Nephron progenitor cell (in vitro differentiated cells): ENCODE results near the gene ANKH.

Source experiments
- DNase-seq: peaks from one replicate; pipeline ENCODE4 v3.0.0; 2021
- H3K27ac Mint-ChIP-seq: 2 replicates; pipeline ENCODE4 v1.8.0; 2021; ENCODE audit warnings: mild to moderate bottlenecking, moderate library complexity, mixed read lengths
- H3K27me3 Mint-ChIP-seq: 2 replicates; pipeline ENCODE4 v1.8.0; 2021; ENCODE audit warnings: mild to moderate bottlenecking, low read depth, mixed read lengths; ENCODE audit not compliant: poor library complexity
- H3K36me3 Mint-ChIP-seq: 2 replicates; pipeline ENCODE4 v1.8.0; 2021; ENCODE audit warnings: low read depth, mixed read lengths
- H3K4me1 Mint-ChIP-seq: 2 replicates; pipeline ENCODE4 v1.8.0; 2021; ENCODE audit warnings: mixed read lengths
- H3K4me3 Mint-ChIP-seq: 2 replicates; pipeline ENCODE4 v1.8.0; 2021; ENCODE audit warnings: mild to moderate bottlenecking, moderate library complexity, mixed read lengths
- H3K9me3 Mint-ChIP-seq: 2 replicates; pipeline ENCODE4 v1.8.0; 2021; ENCODE audit warnings: mild to moderate bottlenecking, moderate library complexity, mixed read lengths
- TF ChIP-seq, protein P1 (sequence below): fragments of 200-600 bp; sonication (generic); IDR thresholded peaks from 2 replicates; pipeline ENCODE4 v1.5.0; 2021; ENCODE audit warnings: antibody characterized with exemption

Gene ANKH

DNA sequence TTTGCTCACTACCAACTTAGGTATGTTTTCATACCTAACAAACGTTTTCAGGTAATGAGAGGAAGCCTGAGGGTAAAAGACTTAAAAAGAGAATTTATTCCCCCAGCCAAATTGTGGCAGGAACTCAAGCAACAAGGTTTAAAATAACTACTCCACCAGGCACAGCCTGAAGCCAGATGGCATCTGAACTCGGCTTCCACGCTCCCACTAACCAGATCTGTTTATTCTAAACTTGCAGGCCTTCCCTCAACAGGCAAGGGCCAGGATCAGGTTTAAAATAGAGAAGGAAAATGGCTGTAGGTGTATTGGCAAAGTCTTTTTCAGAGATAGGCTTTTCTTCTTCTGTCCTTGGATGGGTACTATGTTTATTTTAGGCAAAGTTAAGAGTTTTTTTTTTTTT, 117.6 kb downstream of the ANKH start:
- H3K27me3 Mint-ChIP-seq, result peaks cover 16% of the 10 kb centered on the region
- peaks cover 28% of the 10 kb centered on the region for H3K4me1 Mint-ChIP-seq
- TF ChIP-seq, protein P1, sequence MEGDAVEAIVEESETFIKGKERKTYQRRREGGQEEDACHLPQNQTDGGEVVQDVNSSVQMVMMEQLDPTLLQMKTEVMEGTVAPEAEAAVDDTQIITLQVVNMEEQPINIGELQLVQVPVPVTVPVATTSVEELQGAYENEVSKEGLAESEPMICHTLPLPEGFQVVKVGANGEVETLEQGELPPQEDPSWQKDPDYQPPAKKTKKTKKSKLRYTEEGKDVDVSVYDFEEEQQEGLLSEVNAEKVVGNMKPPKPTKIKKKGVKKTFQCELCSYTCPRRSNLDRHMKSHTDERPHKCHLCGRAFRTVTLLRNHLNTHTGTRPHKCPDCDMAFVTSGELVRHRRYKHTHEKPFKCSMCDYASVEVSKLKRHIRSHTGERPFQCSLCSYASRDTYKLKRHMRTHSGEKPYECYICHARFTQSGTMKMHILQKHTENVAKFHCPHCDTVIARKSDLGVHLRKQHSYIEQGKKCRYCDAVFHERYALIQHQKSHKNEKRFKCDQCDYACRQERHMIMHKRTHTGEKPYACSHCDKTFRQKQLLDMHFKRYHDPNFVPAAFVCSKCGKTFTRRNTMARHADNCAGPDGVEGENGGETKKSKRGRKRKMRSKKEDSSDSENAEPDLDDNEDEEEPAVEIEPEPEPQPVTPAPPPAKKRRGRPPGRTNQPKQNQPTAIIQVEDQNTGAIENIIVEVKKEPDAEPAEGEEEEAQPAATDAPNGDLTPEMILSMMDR, result no peak
- no peak for DNase-seq
- no peak overlapping the region for H3K4me3 Mint-ChIP-seq
- no peak overlapping the region for H3K27ac Mint-ChIP-seq
- no peaks in the 10 kb centered on the region for H3K36me3 Mint-ChIP-seq
- no peaks in the 10 kb centered on the region for H3K9me3 Mint-ChIP-seq

DNA sequence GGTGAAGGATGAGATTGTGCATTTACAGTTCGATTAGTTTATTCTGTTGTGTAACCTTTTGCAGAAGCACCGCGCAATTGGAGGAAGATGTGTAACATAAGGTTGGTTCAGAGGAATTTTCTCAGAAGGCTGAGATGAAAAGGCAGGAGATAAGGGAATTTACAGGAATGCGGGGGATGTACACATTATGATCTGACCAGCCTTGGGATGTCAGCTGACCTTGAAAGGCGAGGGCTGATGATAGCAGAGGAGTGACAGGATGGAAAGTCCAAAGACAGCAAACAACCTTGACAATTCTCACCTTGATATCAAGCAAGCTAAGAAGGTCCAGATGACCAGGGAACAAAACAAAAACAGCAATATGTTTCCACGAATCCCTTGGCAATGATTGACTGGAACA, 118.3 kb downstream of the ANKH start:
- peak overlapping the region; percentile 9 for H3K4me3 Mint-ChIP-seq
- no peaks in the 10 kb centered on the region for H3K9me3 Mint-ChIP-seq
- no peak for DNase-seq
- H3K4me1 Mint-ChIP-seq, result peaks cover 29% of the 10 kb centered on the region
- TF ChIP-seq, protein P1, result no peak
- no peaks in the 10 kb centered on the region for H3K36me3 Mint-ChIP-seq
- peak overlapping the region; percentile 59 for H3K27ac Mint-ChIP-seq
- peaks cover 16% of the 10 kb centered on the region for H3K27me3 Mint-ChIP-seq

DNA sequence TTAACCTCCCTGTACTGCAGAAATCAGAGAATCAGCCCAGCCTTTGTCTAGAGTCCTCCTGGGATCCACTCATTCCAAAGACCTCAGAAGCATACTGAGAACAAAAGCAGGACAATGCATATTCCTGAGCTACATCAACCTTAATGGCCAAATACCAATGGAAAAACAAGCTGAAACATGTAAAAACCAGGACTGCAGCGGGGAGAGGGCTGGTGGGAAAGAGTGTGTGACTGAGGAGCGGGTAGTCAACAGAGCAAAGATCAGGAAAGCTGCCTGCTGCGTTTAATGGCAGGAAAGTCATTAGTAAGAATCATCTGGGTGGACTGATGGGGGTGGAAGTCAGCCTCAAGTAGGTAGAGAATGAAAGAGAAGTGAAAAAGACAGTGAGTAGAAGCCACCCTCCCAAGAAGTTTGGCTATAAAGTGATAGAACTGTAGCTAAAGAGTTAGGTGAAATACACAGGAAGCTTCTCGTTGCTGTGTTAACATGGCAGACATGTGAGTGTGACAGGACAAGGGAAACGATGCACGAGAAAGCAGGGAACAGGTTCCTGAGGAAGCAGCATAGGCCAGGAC, 119.0 kb downstream of the ANKH start:
- H3K9me3 Mint-ChIP-seq, result no peaks in the 10 kb centered on the region
- no peaks in the 10 kb centered on the region for H3K36me3 Mint-ChIP-seq
- TF ChIP-seq, protein P1, result no peak
- H3K4me1 Mint-ChIP-seq, result peaks cover 29% of the 10 kb centered on the region
- H3K27ac Mint-ChIP-seq, result peak overlapping the region; percentile 59
- no peak overlapping the region for H3K4me3 Mint-ChIP-seq
- peaks cover 12% of the 10 kb centered on the region for H3K27me3 Mint-ChIP-seq
- DNase-seq, result no peak

DNA sequence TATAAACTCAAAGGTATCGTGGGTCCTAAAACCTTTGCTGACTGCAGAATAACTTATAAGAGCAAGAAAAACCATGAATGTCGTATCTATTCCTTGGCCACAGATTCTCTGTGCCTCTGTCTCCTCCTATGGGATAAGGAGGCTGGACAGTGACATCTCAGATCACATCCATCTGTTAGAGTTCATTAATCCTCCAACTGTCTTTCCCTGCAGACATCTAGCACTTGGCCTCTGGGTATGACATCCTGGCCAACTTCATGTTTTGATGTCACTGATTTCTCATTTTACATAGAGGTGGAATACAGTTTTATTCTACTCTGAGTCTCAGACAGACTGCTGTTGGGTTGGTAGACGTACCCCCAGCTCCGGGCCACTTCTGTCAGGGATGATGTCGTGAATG, 120.9 kb downstream of the ANKH start:
- Mint-ChIP-seq H3K36me3 (no peaks in the 10 kb centered on the region), H3K27ac (no peak overlapping the region), H3K27me3 (peaks cover 7% of the 10 kb centered on the region), H3K4me3 (no peak overlapping the region), H3K4me1 (peaks cover 36% of the 10 kb centered on the region), H3K9me3 (no peaks in the 10 kb centered on the region)
- no peak for DNase-seq
- TF ChIP-seq, protein P1, result no peak

DNA sequence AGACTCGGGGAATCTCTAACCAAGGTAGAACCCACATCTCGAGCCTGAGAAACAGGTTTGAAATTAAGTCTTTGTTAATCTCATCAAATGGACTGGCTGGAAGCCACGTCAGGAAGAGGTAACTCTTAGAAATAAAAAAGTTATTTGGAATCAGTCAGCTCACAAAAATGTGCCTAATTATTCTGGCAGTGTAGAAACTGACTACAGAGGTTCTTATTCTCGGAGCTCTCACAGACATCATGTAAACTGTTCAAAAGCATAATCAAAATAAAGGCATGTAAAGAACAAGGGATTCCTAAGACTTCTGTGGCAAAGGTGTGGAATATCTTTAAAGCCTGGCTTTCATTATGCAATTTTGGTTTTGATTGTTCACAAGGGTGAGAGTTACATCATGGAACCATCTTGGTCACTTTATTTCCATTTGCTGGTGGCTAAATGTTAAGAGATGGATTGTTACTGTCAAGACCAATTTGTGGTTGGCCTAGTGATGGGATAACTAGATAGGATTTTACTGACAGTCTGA, 121.9 kb downstream of the ANKH start:
- no peak for DNase-seq
- H3K4me1 Mint-ChIP-seq, result peaks cover 38% of the 10 kb centered on the region
- peaks cover 7% of the 10 kb centered on the region for H3K27me3 Mint-ChIP-seq
- H3K9me3 Mint-ChIP-seq, result no peaks in the 10 kb centered on the region
- TF ChIP-seq, protein P1, result no peak
- H3K4me3 Mint-ChIP-seq, result no peak overlapping the region
- no peaks in the 10 kb centered on the region for H3K36me3 Mint-ChIP-seq
- H3K27ac Mint-ChIP-seq, result no peak overlapping the region

DNA sequence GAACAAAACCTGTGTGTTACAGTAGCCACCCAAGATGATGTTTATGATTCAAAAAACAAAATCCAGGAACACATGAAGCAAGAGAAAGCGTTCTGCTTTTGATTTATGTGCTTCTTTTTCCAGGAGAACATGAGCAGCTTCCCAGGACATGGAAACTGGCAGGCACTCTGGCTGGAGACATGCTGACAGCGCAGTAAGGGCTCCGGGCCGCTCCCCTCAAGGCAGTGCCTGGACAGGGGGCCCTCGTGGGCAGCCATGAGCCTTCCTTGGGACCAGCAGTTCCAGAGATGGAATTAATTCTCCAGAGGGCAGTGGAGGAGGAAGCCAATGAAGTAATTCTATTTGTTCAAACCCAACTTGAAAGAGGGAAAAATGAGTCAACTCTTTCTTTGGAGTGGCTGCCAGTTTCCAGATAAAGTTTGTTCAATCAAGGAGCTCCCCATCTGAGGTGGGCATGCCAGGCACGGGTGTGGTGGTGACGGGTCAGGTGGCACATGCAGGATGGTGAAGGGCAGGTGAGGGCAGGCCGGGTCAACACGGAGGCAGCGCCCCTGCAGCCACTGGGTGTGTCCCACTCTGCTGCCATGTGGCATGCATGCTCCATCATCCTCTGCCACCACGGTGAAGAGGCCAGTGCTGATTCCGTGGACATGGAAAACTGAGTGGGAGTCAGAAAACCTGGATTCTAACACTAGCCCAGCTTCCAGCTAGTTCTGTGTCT, 123.2 kb downstream of the ANKH start:
- no peak overlapping the region for H3K4me3 Mint-ChIP-seq
- no peak overlapping the region for H3K27ac Mint-ChIP-seq
- TF ChIP-seq, protein P1, result no peak
- peaks cover 32% of the 10 kb centered on the region for H3K4me1 Mint-ChIP-seq
- H3K27me3 Mint-ChIP-seq, result peaks cover 12% of the 10 kb centered on the region
- DNase-seq, result no peak
- no peaks in the 10 kb centered on the region for H3K9me3 Mint-ChIP-seq
- H3K36me3 Mint-ChIP-seq, result no peaks in the 10 kb centered on the region
